Mesenchymal stem cell (in vitro differentiated cells and primary cell): ENCODE results near the gene IRX4. TPM values are rescaled to one million over a fixed set of nuclear protein-coding genes. Genes with fewer than 3 reads are reported as not detected.
A peak's percentile ranks its signal among the peaks of the same experiment; 100 is the strongest.

Experiments
- DNase-seq: peaks from one replicate; pipeline ENCODE4 v3.0.0-alpha.2; 2013
- H2AFZ ChIP-seq: one replicate; pipeline ENCODE4 v1.6.1; 2013; ENCODE audit warnings: low read depth, mild to moderate bottlenecking, control low read depth, inconsistent platforms, low read length, moderate library complexity
- H2AK5ac ChIP-seq: 2 replicates; pipeline ENCODE4 v1.6.1; 2013; ENCODE audit warnings: low read length, moderate library complexity, mild to moderate bottlenecking, inconsistent platforms; ENCODE audit not compliant: severe bottlenecking
- H2BK120ac ChIP-seq: one replicate; pipeline ENCODE4 v1.6.1; 2013; ENCODE audit warnings: low read depth, mild to moderate bottlenecking, inconsistent platforms, low read length, moderate library complexity
- H2BK12ac ChIP-seq, 2 experiments: one replicate each; pipeline ENCODE4 v1.6.1; 2013; ENCODE audit warnings: inconsistent platforms in 2 of 2, low read length in 2 of 2, mild to moderate bottlenecking in 2 of 2, moderate library complexity in 2 of 2, control low read depth in 1 of 2
- H2BK15ac ChIP-seq: one replicate; pipeline ENCODE4 v1.6.1; 2013; ENCODE audit warnings: mild to moderate bottlenecking, low read depth, inconsistent platforms; ENCODE audit not compliant: poor library complexity, severe bottlenecking
- H2BK5ac ChIP-seq: 2 replicates; pipeline ENCODE4 v1.6.1; 2013; ENCODE audit warnings: low read depth, mild to moderate bottlenecking, low read length, control low read depth, inconsistent platforms; ENCODE audit not compliant: poor library complexity, severe bottlenecking
- H3K14ac ChIP-seq, 2 experiments: one replicate each; pipeline ENCODE4 v1.6.1; 2013; ENCODE audit warnings: inconsistent platforms in 2 of 2, low read length in 2 of 2, control low read depth in 1 of 2, mild to moderate bottlenecking in 1 of 2, moderate library complexity in 1 of 2
- H3K18ac ChIP-seq, 2 experiments: one replicate each; pipeline ENCODE4 v1.6.1; 2013; ENCODE audit warnings: inconsistent platforms in 2 of 2, low read length in 2 of 2, control low read depth in 1 of 2, low read depth in 1 of 2, mild to moderate bottlenecking in 1 of 2
- H3K23ac ChIP-seq, 2 experiments: one replicate each; pipeline ENCODE4 v1.6.1; 2013; ENCODE audit warnings: inconsistent platforms in 2 of 2, low read length in 2 of 2, mild to moderate bottlenecking in 2 of 2, moderate library complexity in 2 of 2, control low read depth in 1 of 2
- H3K27ac ChIP-seq: 2 replicates; pipeline ENCODE4 v1.5.1; 2013; ENCODE audit warnings: mild to moderate bottlenecking, moderate library complexity, low read length, control low read depth, inconsistent platforms; ENCODE audit not compliant: poor library complexity, severe bottlenecking
- H3K27me3 ChIP-seq, 2 experiments: 2 replicates each; pipeline versions ENCODE4 v1.6.1 to v1.7.0; 2013; ENCODE audit warnings: low read length in 2 of 2, mild to moderate bottlenecking in 2 of 2, moderate library complexity in 2 of 2, control low read depth in 1 of 2, inconsistent platforms in 1 of 2; ENCODE audit not compliant: control insufficient read depth in 1 of 2, insufficient read depth in 1 of 2
- H3K36me3 ChIP-seq, 2 experiments: 2 replicates each; pipeline versions ENCODE4 v1.6.1 to v1.7.0; 2013; ENCODE audit warnings: low read length in 2 of 2, control low read depth in 1 of 2, inconsistent platforms in 1 of 2, low read depth in 1 of 2, mild to moderate bottlenecking in 1 of 2; ENCODE audit not compliant: insufficient read depth in 2 of 2, control insufficient read depth in 1 of 2
- H3K4ac ChIP-seq, 2 experiments: one replicate each; pipeline ENCODE4 v1.6.1; 2013; ENCODE audit warnings: inconsistent platforms in 2 of 2, low read length in 2 of 2, mild to moderate bottlenecking in 2 of 2, moderate library complexity in 2 of 2, control low read depth in 1 of 2, low read depth in 1 of 2
- H3K4me1 ChIP-seq: 2 replicates; pipeline ENCODE4 v1.6.1; 2013; ENCODE audit warnings: low read depth, low read length, control low read depth; ENCODE audit not compliant: control insufficient read depth, insufficient read depth
- H3K4me2 ChIP-seq: 2 replicates; pipeline ENCODE4 v1.6.1; 2013; ENCODE audit warnings: low read length, mild to moderate bottlenecking, inconsistent platforms; ENCODE audit not compliant: poor library complexity, severe bottlenecking
- H3K4me3 ChIP-seq, 2 experiments: 2 replicates each; pipeline versions ENCODE4 v1.5.1 to v1.7.0; 2013; ENCODE audit warnings: low read length in 2 of 2, mild to moderate bottlenecking in 2 of 2, control low read depth in 1 of 2, low read depth in 1 of 2; ENCODE audit not compliant: insufficient read depth in 1 of 2
- H3K79me1 ChIP-seq: replicated peaks from 2 replicates; pipeline ENCODE4 v1.6.1; 2013; ENCODE audit warnings: mild to moderate bottlenecking, control low read depth, low read length, inconsistent platforms; ENCODE audit not compliant: poor library complexity, severe bottlenecking
- H3K9ac ChIP-seq: 2 replicates; pipeline ENCODE4 v1.7.0; 2013; ENCODE audit warnings: mild to moderate bottlenecking, low read length, moderate library complexity
- H3K9me3 ChIP-seq: 2 replicates; pipeline ENCODE4 v1.7.0; 2013; ENCODE audit warnings: mild to moderate bottlenecking, low read length; ENCODE audit not compliant: control insufficient read depth
- H4K8ac ChIP-seq: one replicate; pipeline ENCODE4 v1.6.1; 2013; ENCODE audit warnings: inconsistent platforms, mild to moderate bottlenecking, low read length, moderate library complexity
- H4K91ac ChIP-seq: one replicate; pipeline ENCODE4 v1.6.1; 2013; ENCODE audit warnings: mild to moderate bottlenecking, low read length, inconsistent platforms
- WGBS: methylation state at CpG from one replicate; pipeline ENCODE4 v1.1.7; 2013; ENCODE audit warnings: mixed read lengths; 5-methylcytosine and 5-hydroxymethylcytosine counted together
- polyA plus RNA-seq, 2 experiments: library from polyadenylated mRNA; stranded (reverse); fragments of 200-250 nt; gene quantifications; one replicate each; pipeline ENCODE4 v1.2.3, GENCODE V29; 2013

The IRX4 gene
- not detected for polyA plus RNA-seq (2013, experiment 1 of 2)
- not detected for polyA plus RNA-seq (2013, experiment 2 of 2)

DNA sequence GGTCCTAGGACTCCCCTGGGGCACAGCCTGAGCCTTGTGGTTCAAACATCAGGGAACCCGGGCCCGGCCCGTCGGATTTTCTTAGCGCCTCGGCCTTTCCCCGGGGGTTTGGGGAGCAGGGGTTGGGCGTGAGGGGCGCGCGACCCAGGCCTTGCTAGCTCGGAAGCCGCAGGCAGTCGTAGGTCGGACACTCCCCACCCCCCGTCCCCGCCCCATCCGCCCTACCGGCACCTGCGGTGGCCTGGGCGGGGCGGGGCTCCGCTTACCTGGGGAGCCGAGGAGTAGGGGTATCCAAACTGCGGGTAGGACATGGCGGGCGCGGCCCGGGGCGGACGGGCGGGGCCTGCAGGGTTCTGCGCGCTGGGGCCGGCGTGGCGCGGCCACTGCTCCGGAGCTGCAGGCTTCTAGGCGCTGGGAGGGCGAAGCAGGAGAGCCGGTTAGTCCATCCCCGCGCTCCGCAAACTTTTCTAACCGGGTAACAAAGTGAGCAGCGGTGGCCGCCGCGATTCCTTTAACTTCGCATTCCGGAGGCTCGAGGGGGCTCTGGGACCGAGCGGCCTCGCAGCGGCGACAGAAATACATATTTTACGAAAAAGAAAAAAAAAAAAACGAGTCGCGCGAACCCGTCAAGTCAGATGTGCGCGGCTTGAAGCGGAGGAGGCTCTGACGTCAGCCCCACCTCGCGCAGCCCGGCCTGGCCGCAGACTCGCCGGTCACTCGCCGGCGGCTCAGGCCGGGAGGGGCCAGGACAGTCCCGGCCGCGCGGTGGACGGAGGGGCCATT lies at the start of gene IRX4:
TSS of gene IRX4 (minus strand) at position 589 of the 783 bp plus-strand sequence. CDS start at position 311, 278 bp downstream.
- Histone ChIP-seq H4K8ac (no peak within 1 kb of the TSS), H3K9me3 (no peaks in the 10 kb centered on the region), H3K9ac (no peak within 1 kb of the TSS), H2BK15ac (no peak within 1 kb of the TSS), H3K14ac (no peak within 1 kb of the TSS), H3K79me1 (no peaks in the 10 kb centered on the region), H3K4me3 (peak within 1 kb of the TSS in 1 of 2 experiments; percentile 44), H2BK5ac (no peak within 1 kb of the TSS), H3K23ac (peak within 1 kb of the TSS in 1 of 2 experiments; percentile 52), H2AK5ac (no peak within 1 kb of the TSS), H3K36me3 (peaks cover 0 to 3% of the 10 kb centered on the region in 2 experiments), H2BK120ac (peak within 1 kb of the TSS; percentile 19), H2AFZ (no peak within 1 kb of the TSS), H3K4ac (no peak within 1 kb of the TSS), H4K91ac (no peak within 1 kb of the TSS), H3K4me2 (peak within 1 kb of the TSS; percentile 63), H3K4me1 (peaks cover 27% of the 10 kb centered on the region), H3K27me3 (peaks cover 85 to 91% of the 10 kb centered on the region in 2 experiments), H3K27ac (no peak within 1 kb of the TSS), H3K18ac (no peak within 1 kb of the TSS), H2BK12ac (no peak within 1 kb of the TSS)
- WGBS = 2% methylated on average over 66 of the region's 83 CpGs
- DNase-seq = no peak

DNA sequence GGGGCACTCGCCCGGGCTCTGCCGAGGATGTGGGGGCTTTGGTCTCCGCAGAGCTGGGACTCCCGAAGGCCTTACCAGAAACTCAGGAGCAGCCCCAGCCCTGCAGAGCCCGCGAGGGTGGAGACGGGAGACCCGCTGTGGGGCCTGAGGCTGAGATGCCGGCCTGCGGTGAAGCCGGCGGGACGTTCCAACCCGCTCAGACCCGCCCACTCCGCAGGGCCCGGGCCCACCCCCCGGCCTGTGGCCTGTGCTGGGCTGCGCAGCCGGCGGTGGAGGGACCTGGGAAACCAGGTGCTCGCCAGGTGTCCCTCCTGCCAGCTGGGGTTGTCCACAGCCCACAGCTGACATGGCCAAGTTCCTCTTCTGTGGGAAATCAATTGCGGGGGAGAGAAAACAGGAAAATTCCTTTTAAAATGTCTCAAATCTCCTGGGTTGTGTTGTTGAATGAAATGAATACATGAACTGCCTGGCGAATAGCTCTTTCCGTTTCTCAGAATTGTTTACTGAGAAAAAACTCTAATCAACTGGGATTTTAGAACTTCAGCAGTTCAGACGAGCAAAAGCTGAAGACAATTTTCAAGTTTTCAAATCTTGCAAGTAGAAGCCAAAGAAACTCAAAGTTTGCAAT lies 49.0 kb upstream of the IRX4 start:
- no peak overlapping the region for H4K91ac ChIP-seq
- 4% methylated on average over 25 of the region's 27 CpGs for WGBS
- peaks cover 0 to 5% of the 10 kb centered on the region in 2 experiments for H3K36me3 ChIP-seq
- H2BK5ac ChIP-seq = no peak overlapping the region
- no peak overlapping the region for H3K18ac ChIP-seq
- no peak overlapping the region for H4K8ac ChIP-seq
- peak overlapping the region; percentile 74 for H3K9ac ChIP-seq
- no peak overlapping the region for H2BK120ac ChIP-seq
- H2BK12ac ChIP-seq = no peak overlapping the region
- peaks cover 17% of the 10 kb centered on the region for H3K4me1 ChIP-seq
- H3K4me3 ChIP-seq = peak overlapping the region; percentile 24 to 73
- no peak overlapping the region for H3K4ac ChIP-seq
- DNase-seq = no peak
- no peak overlapping the region for H3K14ac ChIP-seq
- H2AK5ac ChIP-seq = no peak overlapping the region
- no peak overlapping the region for H2AFZ ChIP-seq
- H3K23ac ChIP-seq = no peak overlapping the region
- peak overlapping the region; percentile 15 for H3K4me2 ChIP-seq
- H2BK15ac ChIP-seq = no peak overlapping the region
- H3K9me3 ChIP-seq = no peaks in the 10 kb centered on the region
- H3K27ac ChIP-seq = no peak overlapping the region
- H3K27me3 ChIP-seq = peaks cover 36 to 40% of the 10 kb centered on the region in 2 experiments
- H3K79me1 ChIP-seq = no peaks in the 10 kb centered on the region

DNA sequence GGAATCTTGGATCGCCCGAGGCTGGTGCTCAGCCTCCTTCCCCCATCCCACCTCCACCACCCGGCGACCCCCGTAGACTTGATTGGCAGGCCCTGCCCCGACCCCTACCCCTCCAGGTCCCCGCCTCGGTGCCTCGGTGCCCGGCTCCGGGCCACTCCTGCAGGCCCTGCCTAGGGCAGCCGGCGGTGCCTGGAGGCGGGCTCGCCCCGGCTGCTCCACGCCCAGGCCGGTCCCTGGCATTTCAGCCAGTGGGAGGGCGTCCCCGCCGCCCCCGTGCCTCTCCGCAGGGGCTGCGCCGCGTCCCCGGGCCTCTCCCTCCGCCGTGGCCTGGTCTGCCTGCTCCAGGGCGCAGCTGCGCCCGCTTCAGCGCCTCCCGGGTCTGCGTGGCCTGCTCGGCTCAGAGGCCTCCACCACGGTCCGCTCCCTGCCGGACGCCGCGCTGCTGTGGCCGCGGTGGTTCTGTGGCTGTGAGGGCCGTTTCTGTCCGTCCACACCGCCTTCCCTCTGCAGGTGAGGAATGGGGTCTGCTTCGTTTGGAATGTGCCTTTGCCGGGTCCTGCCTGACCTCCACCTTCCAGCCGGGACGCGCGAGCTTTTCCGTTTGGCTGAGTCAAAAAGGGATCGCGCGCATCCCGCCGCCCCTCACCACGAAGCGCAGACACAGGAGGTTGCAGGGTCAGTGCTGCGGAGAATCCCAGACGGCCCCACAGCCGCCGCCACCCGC lies 48.3 kb upstream of the IRX4 start:
- no peak overlapping the region for H3K14ac ChIP-seq
- no peak overlapping the region for H4K8ac ChIP-seq
- WGBS = under 1% methylated on average over 50 of the region's 66 CpGs
- peak overlapping the region; percentile 26 for H3K4me2 ChIP-seq
- no peak overlapping the region for H3K4ac ChIP-seq
- no peak overlapping the region for H3K23ac ChIP-seq
- H3K36me3 ChIP-seq = peaks cover 0 to 5% of the 10 kb centered on the region in 2 experiments
- H2AK5ac ChIP-seq = no peak overlapping the region
- H2BK120ac ChIP-seq = no peak overlapping the region
- H2BK15ac ChIP-seq = no peak overlapping the region
- H4K91ac ChIP-seq = no peak overlapping the region
- no peaks in the 10 kb centered on the region for H3K9me3 ChIP-seq
- H2BK5ac ChIP-seq = no peak overlapping the region
- DNase-seq = no peak
- H3K4me3 ChIP-seq = peak overlapping the region in 1 of 2 experiments; percentile 73
- no peak overlapping the region for H2BK12ac ChIP-seq
- H3K79me1 ChIP-seq = no peaks in the 10 kb centered on the region
- peaks cover 37 to 42% of the 10 kb centered on the region in 2 experiments for H3K27me3 ChIP-seq
- H3K27ac ChIP-seq = no peak overlapping the region
- peak overlapping the region; percentile 74 for H3K9ac ChIP-seq
- H3K4me1 ChIP-seq = peaks cover 17% of the 10 kb centered on the region
- no peak overlapping the region for H2AFZ ChIP-seq
- no peak overlapping the region for H3K18ac ChIP-seq

GRCh38 chr5:1930501-1930879 lies 47.8 kb upstream of the IRX4 start:
- Histone ChIP-seq H4K91ac (no peak overlapping the region), H3K9ac (peak overlapping the region; percentile 74), H3K9me3 (no peaks in the 10 kb centered on the region), H4K8ac (no peak overlapping the region), H2BK5ac (no peak overlapping the region), H2BK12ac (no peak overlapping the region), H3K4me2 (no peak overlapping the region), H2AK5ac (no peak overlapping the region), H3K27me3 (peaks cover 37 to 47% of the 10 kb centered on the region in 2 experiments), H2AFZ (no peak overlapping the region), H3K4me3 (peak overlapping the region in 1 of 2 experiments; percentile 73), H3K79me1 (no peaks in the 10 kb centered on the region), H3K18ac (no peak overlapping the region), H3K14ac (no peak overlapping the region), H2BK15ac (no peak overlapping the region), H3K36me3 (peaks cover 0 to 5% of the 10 kb centered on the region in 2 experiments), H2BK120ac (no peak overlapping the region), H3K23ac (no peak overlapping the region), H3K4me1 (peaks cover 17% of the 10 kb centered on the region), H3K4ac (no peak overlapping the region), H3K27ac (no peak overlapping the region)
- 13% methylated on average over 13 of the region's 27 CpGs for WGBS
- no peak for DNase-seq
